BJ (cell line): ENCODE results near the gene SYS1. TPM values are rescaled to one million over a fixed set of nuclear protein-coding genes. Genes with fewer than 3 reads are reported as not detected.
A peak's percentile ranks its signal among the peaks of the same experiment; 100 is the strongest.

Source experiments
- CTCF ChIA-PET: fragments of 350-600 bp; formaldehyde crosslinking; extraction: SDS; loops from one replicate; lab custom pipeline; 2021; ENCODE audit warnings: antibody characterized with exemption, inconsistent platforms; lab: Yijun Ruan, JAX
- POLR2A ChIA-PET: fragments of 300-600 bp; sonication (Branson Sonifier 250); formaldehyde crosslinking; extraction: SDS; loops from one replicate; lab custom pipeline; 2021; ENCODE audit warnings: antibody characterized with exemption; lab: Charles Lee
- DNase-seq: peaks from one replicate; pipeline ENCODE4 v3.0.0-alpha.2; 2011; ENCODE audit warnings: low read depth
- H3K27me3 ChIP-seq: 2 replicates; pipeline ENCODE4 v1.6.0; 2011; ENCODE audit warnings: low read length; ENCODE audit not compliant: control insufficient read depth, insufficient read depth
- H3K36me3 ChIP-seq: 2 replicates; pipeline ENCODE4 v1.5.1; 2011; ENCODE audit warnings: low read length; ENCODE audit not compliant: control insufficient read depth, insufficient read depth
- H3K4me3 ChIP-seq: 2 replicates; pipeline ENCODE4 v1.5.1; 2011; ENCODE audit warnings: low read depth, mild to moderate bottlenecking, control low read depth, low read length
- CTCF ChIP-seq: IDR thresholded peaks from 2 replicates; pipeline ENCODE4 v1.5.1; 2011; ENCODE audit warnings: low read depth, mild to moderate bottlenecking, control low read depth, inconsistent platforms, low read length, moderate library complexity; ENCODE audit not compliant: insufficient read depth
- polyA plus RNA-seq: library from polyadenylated mRNA; depleted of rRNA; stranded (reverse); fragments of >200 nt; gene quantifications from 2 replicates; pipeline ENCODE4 v1.2.3, GENCODE V29; 2011

Gene SYS1
- polyA plus RNA-seq, 1 experiment, result 71.4 TPM

- peak; percentile 95 for DNase-seq
- Histone ChIP-seq H3K36me3 (peaks cover 30% of the 10 kb centered on the region), H3K27me3 (no peaks in the 10 kb centered on the region), H3K4me3 (no peak overlapping the region)
- ChIA-PET CTCF (interaction anchor here (0.6 to 3.4 kb wide), 12 partner anchors 11 to 435 kb away, joined by 3 to 27 read pairs (median 4); partner anchors contain the start of gene SYS1), POLR2A (interaction anchor here (1.0 to 2.1 kb wide), 2 partner anchors 10 kb away, joined by 3 to 8 read pairs; no protein-coding TSS in a partner anchor)
- TF ChIP-seq CTCF, result no peak
These were observed 26.2 kb upstream of the SYS1 start for GRCh38 chr20:45336530-45337366.

- ChIA-PET POLR2A (interaction anchor here (0.8 to 2.1 kb wide), 3 partner anchors 9 to 448 kb away, joined by 3 to 8 read pairs (median 3); no protein-coding TSS in a partner anchor), CTCF (interaction anchor here (0.6 to 3.4 kb wide), 9 partner anchors 17 to 434 kb away, joined by 3 to 27 read pairs (median 4); partner anchors contain the start of gene SYS1)
- no peaks in the 10 kb centered on the region for H3K27me3 ChIP-seq
- DNase-seq, result peak; percentile 83
- no peak for TF ChIP-seq CTCF
- no peak overlapping the region for H3K4me3 ChIP-seq
- H3K36me3 ChIP-seq, result peaks cover 28% of the 10 kb centered on the region
These were observed 25.4 kb upstream of the SYS1 start for GRCh38 chr20:45337367-45338120.

- Histone ChIP-seq H3K27me3 (no peaks in the 10 kb centered on the region), H3K4me3 (no peak overlapping the region), H3K36me3 (peaks cover 22% of the 10 kb centered on the region)
- ChIA-PET CTCF (interaction anchor here (0.7 to 3.4 kb wide), 3 partner anchors 20 to 24 kb away, joined by 3 to 27 read pairs (median 8); partner anchors contain the start of gene SYS1), POLR2A (interaction anchor here (0.8 to 2.1 kb wide), 2 partner anchors 8 to 449 kb away, joined by 3 to 8 read pairs; no protein-coding TSS in a partner anchor)
- no peak for DNase-seq
- TF ChIP-seq CTCF, result no peak
These were observed 24.6 kb upstream of the SYS1 start for GRCh38 chr20:45338121-45339030.

GRCh38 chr20:45339084-45339483 lies 23.9 kb upstream of the SYS1 start:
- DNase-seq, result no peak
- H3K36me3 ChIP-seq, result peaks cover 21% of the 10 kb centered on the region
- ChIA-PET CTCF (interaction anchor here (0.7 kb wide), 1 partner anchor 21 kb away, joined by 3 read pairs; no protein-coding TSS in a partner anchor), POLR2A (no interaction called here)
- H3K27me3 ChIP-seq, result no peaks in the 10 kb centered on the region
- no peak overlapping the region for H3K4me3 ChIP-seq
- TF ChIP-seq CTCF, result no peak
